B cell (primary cell): ENCODE results near the gene ATIC.

ENCODE experiments used
- EZH2 ChIP-seq: IDR thresholded peaks from 2 replicates; pipeline ENCODE4 v1.6.1; 2012; ENCODE audit warnings: borderline replicate concordance, low read depth, mild to moderate bottlenecking, moderate library complexity, low read length; ENCODE audit not compliant: insufficient read depth, poor library complexity, severe bottlenecking
- TF ChIP-seq, protein P1 (sequence below): fragments of 200-600 bp; IDR thresholded peaks from one replicate; pipeline ENCODE4 v1.8.0; 2022; ENCODE audit warnings: antibody characterized with exemption, mild to moderate bottlenecking

DNA sequence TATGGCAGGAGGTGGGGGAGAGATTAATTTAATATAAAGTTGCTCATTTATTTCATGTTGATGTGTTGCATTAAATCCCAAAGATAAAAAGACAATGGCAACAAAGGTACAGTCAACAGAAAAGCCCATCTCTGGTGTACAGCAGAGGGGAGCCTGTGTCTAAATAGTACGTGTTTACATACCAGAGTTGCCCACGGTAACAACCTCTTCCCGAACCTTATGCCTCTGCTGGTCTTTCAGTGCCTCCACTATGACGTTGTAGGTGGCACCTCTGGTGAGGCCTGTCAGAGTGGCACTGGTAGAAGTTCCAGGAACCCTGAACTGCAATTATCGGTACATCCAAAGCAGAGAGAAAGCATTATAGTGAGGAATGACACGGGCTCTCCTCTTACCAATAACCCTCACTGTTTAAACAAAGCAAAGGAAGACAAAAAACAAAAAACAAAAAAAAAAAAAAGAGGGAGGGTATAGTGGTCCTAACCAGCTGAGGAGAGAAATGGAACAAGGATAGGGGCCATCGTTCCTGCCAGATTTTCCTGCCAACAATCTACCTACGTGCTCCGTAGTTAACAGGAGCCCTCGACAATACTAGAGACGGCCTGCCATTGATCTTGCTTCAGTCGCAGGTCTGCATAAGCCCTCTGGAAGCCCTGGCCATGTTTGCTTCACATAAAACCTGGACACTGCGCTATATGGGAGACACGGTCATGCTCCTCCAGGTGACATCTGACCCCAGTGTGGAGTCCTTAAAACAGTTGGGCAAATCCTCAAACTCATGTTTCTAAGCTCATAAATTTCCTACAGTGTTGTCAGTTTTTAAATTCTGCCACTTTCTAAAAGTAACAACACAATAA, 58.5 kb downstream of the ATIC start:
- TF ChIP-seq, protein P1, sequence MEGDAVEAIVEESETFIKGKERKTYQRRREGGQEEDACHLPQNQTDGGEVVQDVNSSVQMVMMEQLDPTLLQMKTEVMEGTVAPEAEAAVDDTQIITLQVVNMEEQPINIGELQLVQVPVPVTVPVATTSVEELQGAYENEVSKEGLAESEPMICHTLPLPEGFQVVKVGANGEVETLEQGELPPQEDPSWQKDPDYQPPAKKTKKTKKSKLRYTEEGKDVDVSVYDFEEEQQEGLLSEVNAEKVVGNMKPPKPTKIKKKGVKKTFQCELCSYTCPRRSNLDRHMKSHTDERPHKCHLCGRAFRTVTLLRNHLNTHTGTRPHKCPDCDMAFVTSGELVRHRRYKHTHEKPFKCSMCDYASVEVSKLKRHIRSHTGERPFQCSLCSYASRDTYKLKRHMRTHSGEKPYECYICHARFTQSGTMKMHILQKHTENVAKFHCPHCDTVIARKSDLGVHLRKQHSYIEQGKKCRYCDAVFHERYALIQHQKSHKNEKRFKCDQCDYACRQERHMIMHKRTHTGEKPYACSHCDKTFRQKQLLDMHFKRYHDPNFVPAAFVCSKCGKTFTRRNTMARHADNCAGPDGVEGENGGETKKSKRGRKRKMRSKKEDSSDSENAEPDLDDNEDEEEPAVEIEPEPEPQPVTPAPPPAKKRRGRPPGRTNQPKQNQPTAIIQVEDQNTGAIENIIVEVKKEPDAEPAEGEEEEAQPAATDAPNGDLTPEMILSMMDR: no peak
- TF ChIP-seq EZH2: no peak
